Measurements from ENCODE around the gene EYA2. TPM values are rescaled to one million over a fixed set of nuclear protein-coding genes. Genes with fewer than 3 reads are reported as not detected.

Gene EYA2
- total RNA-seq, 1 donor, result 17.7 TPM

- no peak overlapping the region for H2AFZ ChIP-seq (ENCODE audit: low read length)
- peaks cover 5% of the 10 kb centered on the region for H3K9me3 ChIP-seq (ENCODE audit: low read depth, low read length)
- peaks cover 8% of the 10 kb centered on the region for H3K4me1 ChIP-seq (ENCODE audit: insufficient read depth, low read length)
- no peaks in the 10 kb centered on the region for H3K36me3 ChIP-seq (ENCODE audit: insufficient read depth, low read length)
- H3K79me2 ChIP-seq (ENCODE audit: insufficient read depth, low read length), result no peaks in the 10 kb centered on the region
- no peak overlapping the region for H3K27ac ChIP-seq (ENCODE audit: low read depth, low read length)
- H3K4me2 ChIP-seq (ENCODE audit: insufficient read depth, low read length), result no peak overlapping the region
- DNase-seq (ENCODE audit: insufficient read length, low spot score, missing footprints), result no peak
- H4K20me1 ChIP-seq (ENCODE audit: insufficient read depth, low read length), result no peaks in the 10 kb centered on the region
- no peak for TF ChIP-seq CTCF (IDR thresholded peaks at IDR 0.05; ENCODE audit: extremely low read depth, low read depth, low read length)
- no peak overlapping the region for H3K4me3 ChIP-seq (ENCODE audit: insufficient read depth, low read length)
- H3K27me3 ChIP-seq (ENCODE audit: insufficient read depth, low read length), result no peaks in the 10 kb centered on the region
Measured at GRCh38 chr20:47041396-47041899, 146.8 kb downstream of the EYA2 start.

- Histone ChIP-seq H3K4me2 (ENCODE audit: insufficient read depth, low read length) (no peak overlapping the region), H3K79me2 (ENCODE audit: insufficient read depth, low read length) (no peaks in the 10 kb centered on the region), H3K4me3 (ENCODE audit: insufficient read depth, low read length) (no peak overlapping the region), H3K9me3 (ENCODE audit: low read depth, low read length) (peaks cover 5% of the 10 kb centered on the region), H3K4me1 (ENCODE audit: insufficient read depth, low read length) (peaks cover 8% of the 10 kb centered on the region), H3K27me3 (ENCODE audit: insufficient read depth, low read length) (no peaks in the 10 kb centered on the region), H2AFZ (ENCODE audit: low read length) (no peak overlapping the region), H3K27ac (ENCODE audit: low read depth, low read length) (no peak overlapping the region), H4K20me1 (ENCODE audit: insufficient read depth, low read length) (no peaks in the 10 kb centered on the region), H3K36me3 (ENCODE audit: insufficient read depth, low read length) (no peaks in the 10 kb centered on the region)
- no peak for TF ChIP-seq CTCF (IDR thresholded peaks at IDR 0.05; ENCODE audit: extremely low read depth, low read depth, low read length)
- no peak for DNase-seq (ENCODE audit: insufficient read length, low spot score, missing footprints)
Measured at GRCh38 chr20:47042464-47042863, 147.8 kb downstream of the EYA2 start.

- H3K4me2 ChIP-seq (ENCODE audit: insufficient read depth, low read length), result no peak overlapping the region
- no peak for TF ChIP-seq CTCF (IDR thresholded peaks at IDR 0.05; ENCODE audit: extremely low read depth, low read depth, low read length)
- H3K4me1 ChIP-seq (ENCODE audit: insufficient read depth, low read length), result peaks cover 8% of the 10 kb centered on the region
- H3K9me3 ChIP-seq (ENCODE audit: low read depth, low read length), result peaks cover 5% of the 10 kb centered on the region
- H3K27ac ChIP-seq (ENCODE audit: low read depth, low read length), result no peak overlapping the region
- peaks cover 4% of the 10 kb centered on the region for H3K36me3 ChIP-seq (ENCODE audit: insufficient read depth, low read length)
- no peak for DNase-seq (ENCODE audit: insufficient read length, low spot score, missing footprints)
- no peaks in the 10 kb centered on the region for H4K20me1 ChIP-seq (ENCODE audit: insufficient read depth, low read length)
- no peaks in the 10 kb centered on the region for H3K79me2 ChIP-seq (ENCODE audit: insufficient read depth, low read length)
- no peaks in the 10 kb centered on the region for H3K27me3 ChIP-seq (ENCODE audit: insufficient read depth, low read length)
- no peak overlapping the region for H2AFZ ChIP-seq (ENCODE audit: low read length)
- no peak overlapping the region for H3K4me3 ChIP-seq (ENCODE audit: insufficient read depth, low read length)
Measured at GRCh38 chr20:47043086-47043485, 148.4 kb downstream of the EYA2 start.

- no peak for DNase-seq (ENCODE audit: insufficient read length, low spot score, missing footprints)
- TF ChIP-seq CTCF (IDR thresholded peaks at IDR 0.05; ENCODE audit: extremely low read depth, low read depth, low read length), result no peak
- H4K20me1 ChIP-seq (ENCODE audit: insufficient read depth, low read length), result no peaks in the 10 kb centered on the region
Measured at GRCh38 chr20:47044938-47045337, 150.3 kb downstream of the EYA2 start.

More at GRCh38 chr20:47044938-47045337, 150.3 kb downstream of the EYA2 start:
- Histone ChIP-seq H3K27me3 (ENCODE audit: insufficient read depth, low read length) (no peaks in the 10 kb centered on the region), H3K36me3 (ENCODE audit: insufficient read depth, low read length) (peaks cover 4% of the 10 kb centered on the region), H2AFZ (ENCODE audit: low read length) (no peak overlapping the region), H3K79me2 (ENCODE audit: insufficient read depth, low read length) (no peaks in the 10 kb centered on the region), H3K27ac (ENCODE audit: low read depth, low read length) (no peak overlapping the region), H3K4me3 (ENCODE audit: insufficient read depth, low read length) (no peak overlapping the region), H3K4me1 (ENCODE audit: insufficient read depth, low read length) (peaks cover 8% of the 10 kb centered on the region), H3K9me3 (ENCODE audit: low read depth, low read length) (peaks cover 5% of the 10 kb centered on the region), H3K4me2 (ENCODE audit: insufficient read depth, low read length) (no peak overlapping the region)
